ENCODE results near the gene SECISBP2L.

The SECISBP2L gene

DNA sequence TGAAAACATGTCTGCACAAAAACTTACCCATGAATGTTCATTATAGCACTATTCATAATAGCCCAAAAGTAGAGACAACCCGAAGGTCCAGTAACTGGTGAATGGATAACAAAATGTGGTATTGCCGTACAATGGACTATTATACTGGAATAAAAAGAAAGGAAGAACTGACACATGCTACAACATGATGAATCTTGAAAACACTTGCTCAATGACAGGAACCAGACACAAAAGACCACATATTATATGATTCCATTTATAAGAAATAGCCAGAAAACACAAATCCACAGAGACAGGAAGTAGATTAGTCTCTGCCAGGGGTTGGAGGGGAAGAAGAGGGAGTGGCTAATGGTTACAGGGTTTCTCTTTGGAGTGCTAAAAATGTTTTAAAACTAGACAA lies 100.9 kb downstream of the SECISBP2L start:
- no peak for DNase-seq
- Histone ChIP-seq H3K4me3 (ENCODE audit: low read depth, low read length) (no peak overlapping the region), H3K9me3 (no peaks in the 10 kb centered on the region), H3K27me3 (no peaks in the 10 kb centered on the region), H3K4me1 (no peaks in the 10 kb centered on the region), H3K36me3 (no peaks in the 10 kb centered on the region)
- TF ChIP-seq, protein P1, sequence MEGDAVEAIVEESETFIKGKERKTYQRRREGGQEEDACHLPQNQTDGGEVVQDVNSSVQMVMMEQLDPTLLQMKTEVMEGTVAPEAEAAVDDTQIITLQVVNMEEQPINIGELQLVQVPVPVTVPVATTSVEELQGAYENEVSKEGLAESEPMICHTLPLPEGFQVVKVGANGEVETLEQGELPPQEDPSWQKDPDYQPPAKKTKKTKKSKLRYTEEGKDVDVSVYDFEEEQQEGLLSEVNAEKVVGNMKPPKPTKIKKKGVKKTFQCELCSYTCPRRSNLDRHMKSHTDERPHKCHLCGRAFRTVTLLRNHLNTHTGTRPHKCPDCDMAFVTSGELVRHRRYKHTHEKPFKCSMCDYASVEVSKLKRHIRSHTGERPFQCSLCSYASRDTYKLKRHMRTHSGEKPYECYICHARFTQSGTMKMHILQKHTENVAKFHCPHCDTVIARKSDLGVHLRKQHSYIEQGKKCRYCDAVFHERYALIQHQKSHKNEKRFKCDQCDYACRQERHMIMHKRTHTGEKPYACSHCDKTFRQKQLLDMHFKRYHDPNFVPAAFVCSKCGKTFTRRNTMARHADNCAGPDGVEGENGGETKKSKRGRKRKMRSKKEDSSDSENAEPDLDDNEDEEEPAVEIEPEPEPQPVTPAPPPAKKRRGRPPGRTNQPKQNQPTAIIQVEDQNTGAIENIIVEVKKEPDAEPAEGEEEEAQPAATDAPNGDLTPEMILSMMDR (IDR thresholded peaks at IDR 0.05; ENCODE audit: low read depth, low read length) = no peak

DNA sequence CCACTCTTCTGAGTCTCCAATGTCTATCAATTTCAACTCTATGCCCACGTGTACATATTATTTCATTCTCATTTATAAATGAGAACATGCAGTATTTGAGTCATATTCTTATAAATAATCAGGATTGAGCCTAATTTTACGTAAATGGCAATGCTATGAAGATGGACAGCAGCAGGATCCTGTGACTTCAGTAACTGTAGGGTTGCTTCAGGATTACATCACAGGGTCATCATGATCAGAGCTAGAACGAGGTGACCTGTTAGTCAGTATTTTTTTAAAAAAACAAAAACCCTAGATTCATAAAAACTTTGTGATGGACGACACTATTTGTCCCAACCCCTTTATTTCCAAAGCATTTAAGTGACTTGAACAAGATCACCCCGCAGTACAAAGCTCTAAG lies 104.3 kb downstream of the SECISBP2L start:
- no peak overlapping the region for H3K4me3 ChIP-seq (ENCODE audit: low read depth, low read length)
- no peaks in the 10 kb centered on the region for H3K9me3 ChIP-seq
- TF ChIP-seq, protein P1 (IDR thresholded peaks at IDR 0.05; ENCODE audit: low read depth, low read length) = no peak
- no peaks in the 10 kb centered on the region for H3K4me1 ChIP-seq
- no peak for DNase-seq
- H3K36me3 ChIP-seq = no peaks in the 10 kb centered on the region
- no peaks in the 10 kb centered on the region for H3K27me3 ChIP-seq

DNA sequence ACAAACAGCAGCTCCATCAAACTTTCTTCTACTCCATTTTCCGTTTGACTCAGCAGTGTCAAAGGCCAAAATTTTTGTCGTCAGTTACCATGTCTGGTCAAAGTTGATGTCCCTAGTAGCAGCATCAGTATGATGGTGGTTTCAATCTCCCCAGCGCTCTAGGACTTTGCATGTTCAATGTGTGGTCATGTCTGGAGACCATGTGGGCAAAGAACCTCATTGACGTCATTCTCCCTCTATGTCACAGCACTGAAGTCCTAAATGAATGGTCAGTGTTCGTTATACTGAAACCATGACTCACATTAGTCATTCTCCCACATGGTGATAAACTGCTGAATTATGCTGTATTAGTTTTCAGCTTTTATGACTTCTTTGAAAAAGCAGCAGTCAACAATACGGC lies 105.7 kb downstream of the SECISBP2L start:
- TF ChIP-seq, protein P1 (IDR thresholded peaks at IDR 0.05; ENCODE audit: low read depth, low read length) = no peak
- DNase-seq = no peak
- H3K36me3 ChIP-seq = no peaks in the 10 kb centered on the region
- H3K4me1 ChIP-seq = no peaks in the 10 kb centered on the region
- H3K27me3 ChIP-seq = no peaks in the 10 kb centered on the region
- no peak overlapping the region for H3K4me3 ChIP-seq (ENCODE audit: low read depth, low read length)
- H3K9me3 ChIP-seq = no peaks in the 10 kb centered on the region

DNA sequence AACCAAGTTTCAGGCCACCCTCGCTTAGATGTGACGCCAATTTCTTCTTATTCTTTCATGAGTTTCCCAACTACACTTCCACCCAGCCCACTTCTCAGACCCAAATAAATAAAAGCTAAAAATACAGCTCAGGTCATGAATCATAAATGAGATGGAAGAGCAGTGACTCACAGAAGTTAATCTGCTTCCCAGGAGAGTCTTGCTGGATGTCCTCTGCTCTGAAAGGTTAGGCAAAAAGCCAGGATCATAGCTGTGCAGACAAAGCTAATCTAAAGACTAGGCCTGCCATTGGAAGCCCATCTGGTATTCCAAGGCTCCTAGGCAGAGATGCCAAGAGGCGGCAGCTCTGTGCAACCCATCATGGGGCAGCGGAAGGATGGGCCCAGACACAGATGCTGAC lies 106.6 kb downstream of the SECISBP2L start:
- no peaks in the 10 kb centered on the region for H3K4me1 ChIP-seq

More for the DNA sequence above, 106.6 kb downstream of the SECISBP2L start:
- Histone ChIP-seq H3K9me3 (no peaks in the 10 kb centered on the region), H3K4me3 (ENCODE audit: low read depth, low read length) (no peak overlapping the region), H3K27me3 (no peaks in the 10 kb centered on the region), H3K36me3 (no peaks in the 10 kb centered on the region)
- TF ChIP-seq, protein P1 (IDR thresholded peaks at IDR 0.05; ENCODE audit: low read depth, low read length) = no peak
- DNase-seq = peak; percentile 29

Data from BE2C (cell line).